Measurements from ENCODE around the gene CEMIP2. TPM values are rescaled to one million over a fixed set of nuclear protein-coding genes. Genes with fewer than 3 reads are reported as not detected.

Gene CEMIP2
- total and polyA plus RNA-seq, 2 donors (not counting 3 experiments of a cell fraction or from before 2014, with no cell fraction given) = 41.6 to 44.3 TPM

DNA sequence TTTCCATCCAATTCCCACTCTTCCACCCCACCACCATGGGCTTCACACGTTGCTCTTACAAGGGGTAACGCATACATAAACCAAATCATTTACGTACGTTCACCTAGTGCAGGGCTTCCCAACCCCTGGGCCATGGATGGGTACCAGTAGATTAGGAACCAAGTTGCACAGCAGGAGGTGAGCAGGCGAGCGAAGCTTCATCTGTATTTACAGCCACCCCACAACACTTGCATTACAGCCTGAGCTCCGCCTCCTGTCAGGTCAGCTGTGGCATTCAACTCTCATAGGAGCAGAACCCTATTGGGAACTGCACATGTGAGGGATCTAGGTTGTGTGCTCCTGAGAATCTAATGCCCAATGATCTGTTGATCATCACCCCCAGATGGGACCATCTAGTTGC is 82.3 kb downstream of the CEMIP2 start:
- FAIRE-seq = no peak
- no peak overlapping the region for H2AFZ ChIP-seq (ENCODE audit: low read depth, low read length)
- no peaks in the 10 kb centered on the region for H3K79me2 ChIP-seq (ENCODE audit: control insufficient read depth, insufficient read depth, low read length)
- H3K36me3 ChIP-seq (ENCODE audit: control insufficient read depth in 2 of 2, extremely low read depth in 1 of 2, insufficient read depth in 2 of 2, low read length in 2 of 2) = peaks cover 0 to 3% of the 10 kb centered on the region in 2 experiments
- POLR2A ChIA-PET = no interaction called here
- no peak overlapping the region for H3K4me2 ChIP-seq (ENCODE audit: insufficient read depth, low read length)
- peaks cover 4% of the 10 kb centered on the region for H3K4me1 ChIP-seq (ENCODE audit: control insufficient read depth, extremely low read depth, insufficient read depth, low read length)
- intact Hi-C loops (cut with micrococcal nuclease) = no loop called here
- no peaks in the 10 kb centered on the region for H3K9me1 ChIP-seq (replicated peaks; ENCODE audit: control insufficient read depth, extremely low read depth, insufficient read depth, low read length)
- H3K4me3 ChIP-seq (replicated peaks in 1 of 3; ENCODE audit: insufficient read depth in 1 of 3, low read depth in 1 of 3, low read length in 3 of 3) = no peak overlapping the region
- TF ChIP-seq POLR2A (IDR thresholded peaks at IDR 0.05; ENCODE audit: low read depth, low read length) = no peak
- TF ChIP-seq MYC (IDR thresholded peaks at IDR 0.05; ENCODE audit: low read depth, low read length) = no peak
- TF ChIP-seq, protein P1, sequence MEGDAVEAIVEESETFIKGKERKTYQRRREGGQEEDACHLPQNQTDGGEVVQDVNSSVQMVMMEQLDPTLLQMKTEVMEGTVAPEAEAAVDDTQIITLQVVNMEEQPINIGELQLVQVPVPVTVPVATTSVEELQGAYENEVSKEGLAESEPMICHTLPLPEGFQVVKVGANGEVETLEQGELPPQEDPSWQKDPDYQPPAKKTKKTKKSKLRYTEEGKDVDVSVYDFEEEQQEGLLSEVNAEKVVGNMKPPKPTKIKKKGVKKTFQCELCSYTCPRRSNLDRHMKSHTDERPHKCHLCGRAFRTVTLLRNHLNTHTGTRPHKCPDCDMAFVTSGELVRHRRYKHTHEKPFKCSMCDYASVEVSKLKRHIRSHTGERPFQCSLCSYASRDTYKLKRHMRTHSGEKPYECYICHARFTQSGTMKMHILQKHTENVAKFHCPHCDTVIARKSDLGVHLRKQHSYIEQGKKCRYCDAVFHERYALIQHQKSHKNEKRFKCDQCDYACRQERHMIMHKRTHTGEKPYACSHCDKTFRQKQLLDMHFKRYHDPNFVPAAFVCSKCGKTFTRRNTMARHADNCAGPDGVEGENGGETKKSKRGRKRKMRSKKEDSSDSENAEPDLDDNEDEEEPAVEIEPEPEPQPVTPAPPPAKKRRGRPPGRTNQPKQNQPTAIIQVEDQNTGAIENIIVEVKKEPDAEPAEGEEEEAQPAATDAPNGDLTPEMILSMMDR (IDR thresholded peaks at IDR 0.05; ENCODE audit: extremely low read depth in 1 of 2, insufficient read depth in 1 of 2, low read depth in 1 of 2, low read length in 2 of 2) = no peak
- TF ChIP-seq EZH2 (IDR thresholded peaks at IDR 0.05; ENCODE audit: borderline replicate concordance, low read depth, low read length, severe bottlenecking) = no peak
- TF ChIP-seq JUN (IDR thresholded peaks at IDR 0.05; ENCODE audit: borderline replicate concordance, insufficient read depth, insufficient read length, low read depth) = no peak
- no peak for TF ChIP-seq FOS (IDR thresholded peaks at IDR 0.05; ENCODE audit: borderline replicate concordance, insufficient read depth, low read length)
- TF ChIP-seq, protein P2, sequence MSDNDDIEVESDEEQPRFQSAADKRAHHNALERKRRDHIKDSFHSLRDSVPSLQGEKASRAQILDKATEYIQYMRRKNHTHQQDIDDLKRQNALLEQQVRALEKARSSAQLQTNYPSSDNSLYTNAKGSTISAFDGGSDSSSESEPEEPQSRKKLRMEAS (IDR thresholded peaks at IDR 0.05; ENCODE audit: insufficient read depth, insufficient read length) = no peak
- no peak for TF ChIP-seq GATA2 (IDR thresholded peaks at IDR 0.05; ENCODE audit: insufficient read depth, insufficient read length, low read depth, low read length)
- no peak overlapping the region for H3K27ac ChIP-seq (ENCODE audit: insufficient read depth, low read depth, low read length)
- no TSS peak for BruUV-seq (replicated peaks)
- H3K9me3 ChIP-seq (replicated peaks; ENCODE audit: control insufficient read depth, insufficient read depth, low read length) = no peaks in the 10 kb centered on the region
- dilution Hi-C loops (cut with MboI; ENCODE audit: extremely low pct_ligation_motif_present, low sequenced_read_pairs) = no loop called here
- CTCF ChIA-PET = interaction anchor here (1.0 to 6.1 kb wide), 8 partner anchors 20 to 81 kb away, joined by 3 to 32 read pairs (median 4); no protein-coding TSS in a partner anchor
- DNase-seq (ENCODE audit: low read depth, low spot score) = no peak
- H3K9ac ChIP-seq (replicated peaks; ENCODE audit: extremely low read depth, insufficient read depth, low read length) = no peak overlapping the region
- no peaks in the 10 kb centered on the region for H3K27me3 ChIP-seq (ENCODE audit: control insufficient read depth in 2 of 2, insufficient read depth in 2 of 2, low read length in 2 of 2)
- H4K20me1 ChIP-seq (replicated peaks; ENCODE audit: control insufficient read depth, extremely low read depth, insufficient read depth, low read length) = no peaks in the 10 kb centered on the region
